ENCODE data around the gene ADH6. TPM values are rescaled to one million over a fixed set of nuclear protein-coding genes. Genes with fewer than 3 reads are reported as not detected.

The ADH6 gene
- total RNA-seq, 1 donor from 2014 or later = not detected

DNA sequence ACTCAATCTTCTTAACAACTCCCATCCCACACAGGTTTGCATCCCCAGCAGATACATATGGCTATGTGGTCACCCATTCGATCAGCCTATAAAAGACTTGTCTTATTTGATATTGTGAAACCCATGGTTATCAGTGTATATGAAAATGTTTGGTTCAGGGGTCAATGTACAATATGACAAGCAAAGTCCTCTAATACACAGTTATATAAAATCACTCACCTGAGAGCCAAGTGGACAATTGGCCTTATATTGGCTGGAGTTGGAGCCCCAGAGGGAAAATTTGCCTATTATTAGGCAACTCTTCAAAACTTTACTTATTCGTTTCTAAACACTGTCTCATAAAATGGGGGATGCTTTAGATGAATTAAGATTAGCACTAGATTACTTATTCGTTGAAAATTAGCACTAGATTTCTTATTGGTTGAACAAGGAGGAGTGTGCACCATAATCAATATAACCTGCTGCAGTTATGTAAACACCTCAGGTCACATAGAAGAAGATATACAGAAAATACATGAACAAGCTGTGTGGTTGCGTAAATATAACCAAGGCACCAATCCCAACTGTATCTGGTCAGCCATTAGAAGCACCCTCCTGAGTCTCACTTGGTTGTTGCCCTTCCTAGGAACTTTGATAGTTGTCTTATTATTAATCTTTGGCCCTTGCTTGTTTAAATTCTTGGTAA is 64.2 kb downstream of the ADH6 start:
- Histone ChIP-seq H3K9me3 (no peaks in the 10 kb centered on the region), H3K27me3 (no peaks in the 10 kb centered on the region), H3K4me1 (no peaks in the 10 kb centered on the region), H3K36me3 (no peaks in the 10 kb centered on the region), H3K27ac (no peak overlapping the region), H3K4me3 (no peak overlapping the region)
- no peak for DNase-seq (ENCODE audit: extremely low spot score in 2 of 2)
- intact Hi-C loops (cut with DNase I) = no loop called here
- TF ChIP-seq, protein P1, sequence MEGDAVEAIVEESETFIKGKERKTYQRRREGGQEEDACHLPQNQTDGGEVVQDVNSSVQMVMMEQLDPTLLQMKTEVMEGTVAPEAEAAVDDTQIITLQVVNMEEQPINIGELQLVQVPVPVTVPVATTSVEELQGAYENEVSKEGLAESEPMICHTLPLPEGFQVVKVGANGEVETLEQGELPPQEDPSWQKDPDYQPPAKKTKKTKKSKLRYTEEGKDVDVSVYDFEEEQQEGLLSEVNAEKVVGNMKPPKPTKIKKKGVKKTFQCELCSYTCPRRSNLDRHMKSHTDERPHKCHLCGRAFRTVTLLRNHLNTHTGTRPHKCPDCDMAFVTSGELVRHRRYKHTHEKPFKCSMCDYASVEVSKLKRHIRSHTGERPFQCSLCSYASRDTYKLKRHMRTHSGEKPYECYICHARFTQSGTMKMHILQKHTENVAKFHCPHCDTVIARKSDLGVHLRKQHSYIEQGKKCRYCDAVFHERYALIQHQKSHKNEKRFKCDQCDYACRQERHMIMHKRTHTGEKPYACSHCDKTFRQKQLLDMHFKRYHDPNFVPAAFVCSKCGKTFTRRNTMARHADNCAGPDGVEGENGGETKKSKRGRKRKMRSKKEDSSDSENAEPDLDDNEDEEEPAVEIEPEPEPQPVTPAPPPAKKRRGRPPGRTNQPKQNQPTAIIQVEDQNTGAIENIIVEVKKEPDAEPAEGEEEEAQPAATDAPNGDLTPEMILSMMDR (IDR thresholded peaks at IDR 0.05) = no peak
- no peak for TF ChIP-seq POLR2AphosphoS5 (IDR thresholded peaks at IDR 0.05; ENCODE audit: insufficient read depth in 1 of 2, low read depth in 1 of 2)
- TF ChIP-seq POLR2A (IDR thresholded peaks at IDR 0.05) = no peak

Other genes with a start within 250 kb of the ADH6 start
- 32.4 TPM for gene METAP1, start 223.5 kb downstream of the ADH6 start, total RNA-seq
- 129 TPM for gene ADH5, start 130.5 kb downstream of the ADH6 start, total RNA-seq
- 10.8 TPM for gene ADH4, start 74.9 kb downstream of the ADH6 start, total RNA-seq
- gene ADH1A, start 71.7 kb upstream of the ADH6 start, total RNA-seq = not detected
- gene ADH1B, start 102.2 kb upstream of the ADH6 start, total RNA-seq = 891 TPM
- gene ADH1C, start 133.5 kb upstream of the ADH6 start, total RNA-seq = 25.3 TPM
- 11.8 TPM for gene ADH7, start 216.1 kb upstream of the ADH6 start, total RNA-seq

All from vagina (tissue), 2 donors.